Measurements from ENCODE around the gene DNAJC1.

DNA sequence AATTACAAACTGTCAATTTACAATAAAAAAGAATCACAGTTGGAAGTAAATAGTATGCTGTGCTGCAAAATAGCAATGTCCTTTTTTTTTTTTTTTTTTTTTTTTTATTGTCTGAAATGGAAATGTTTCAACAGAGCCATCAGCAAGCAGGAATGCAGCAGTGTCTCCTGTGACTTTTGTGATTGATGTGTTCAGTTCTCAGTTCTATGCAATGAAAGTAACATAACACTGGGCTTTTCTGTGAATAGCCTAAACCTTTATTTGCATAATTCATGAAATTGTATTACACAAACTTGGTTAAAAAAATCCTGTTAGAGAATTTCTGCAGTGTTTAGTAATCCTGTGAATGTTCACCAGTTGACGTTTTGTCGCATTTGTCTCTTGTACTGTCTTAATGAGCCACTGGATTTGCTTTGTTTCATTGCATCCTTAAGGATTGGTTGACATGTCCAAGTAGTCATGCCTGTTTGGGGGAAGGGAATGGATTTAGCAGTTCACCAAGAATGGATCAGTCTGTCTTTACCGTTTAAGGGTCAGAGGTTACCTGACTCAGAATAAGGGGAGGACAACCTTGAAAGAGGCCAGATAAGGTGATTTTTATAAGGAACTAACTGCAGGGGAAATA lies 276.8 kb downstream of the DNAJC1 start:
- TF ChIP-seq, protein P1, sequence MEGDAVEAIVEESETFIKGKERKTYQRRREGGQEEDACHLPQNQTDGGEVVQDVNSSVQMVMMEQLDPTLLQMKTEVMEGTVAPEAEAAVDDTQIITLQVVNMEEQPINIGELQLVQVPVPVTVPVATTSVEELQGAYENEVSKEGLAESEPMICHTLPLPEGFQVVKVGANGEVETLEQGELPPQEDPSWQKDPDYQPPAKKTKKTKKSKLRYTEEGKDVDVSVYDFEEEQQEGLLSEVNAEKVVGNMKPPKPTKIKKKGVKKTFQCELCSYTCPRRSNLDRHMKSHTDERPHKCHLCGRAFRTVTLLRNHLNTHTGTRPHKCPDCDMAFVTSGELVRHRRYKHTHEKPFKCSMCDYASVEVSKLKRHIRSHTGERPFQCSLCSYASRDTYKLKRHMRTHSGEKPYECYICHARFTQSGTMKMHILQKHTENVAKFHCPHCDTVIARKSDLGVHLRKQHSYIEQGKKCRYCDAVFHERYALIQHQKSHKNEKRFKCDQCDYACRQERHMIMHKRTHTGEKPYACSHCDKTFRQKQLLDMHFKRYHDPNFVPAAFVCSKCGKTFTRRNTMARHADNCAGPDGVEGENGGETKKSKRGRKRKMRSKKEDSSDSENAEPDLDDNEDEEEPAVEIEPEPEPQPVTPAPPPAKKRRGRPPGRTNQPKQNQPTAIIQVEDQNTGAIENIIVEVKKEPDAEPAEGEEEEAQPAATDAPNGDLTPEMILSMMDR (IDR thresholded peaks at IDR 0.05; ENCODE audit: insufficient read depth, low read depth, low read length): no peak
- no peak for TF ChIP-seq EZH2 (IDR thresholded peaks at IDR 0.05; ENCODE audit: insufficient read depth, low read length)

Measured in astrocyte (in vitro differentiated cells and primary cell).